PC-3 (cell line): ENCODE results near the gene NEU3.

Source experiments
- EZH2 ChIP-seq: fragments of 300-600 bp; sonication (generic); IDR thresholded peaks from one replicate; pipeline ENCODE4 v1.6.1; 2017; ENCODE audit warnings: antibody characterized with exemption, mild to moderate bottlenecking, low read length; ENCODE audit not compliant: unreplicated experiment
- TF ChIP-seq, protein P1 (sequence below): fragments of 300-600 bp; sonication (generic); conservative IDR thresholded peaks from 2 replicates; pipeline ENCODE4 v1.5.1; 2017; ENCODE audit warnings: antibody characterized with exemption, low read depth, mild to moderate bottlenecking, low read length

DNA sequence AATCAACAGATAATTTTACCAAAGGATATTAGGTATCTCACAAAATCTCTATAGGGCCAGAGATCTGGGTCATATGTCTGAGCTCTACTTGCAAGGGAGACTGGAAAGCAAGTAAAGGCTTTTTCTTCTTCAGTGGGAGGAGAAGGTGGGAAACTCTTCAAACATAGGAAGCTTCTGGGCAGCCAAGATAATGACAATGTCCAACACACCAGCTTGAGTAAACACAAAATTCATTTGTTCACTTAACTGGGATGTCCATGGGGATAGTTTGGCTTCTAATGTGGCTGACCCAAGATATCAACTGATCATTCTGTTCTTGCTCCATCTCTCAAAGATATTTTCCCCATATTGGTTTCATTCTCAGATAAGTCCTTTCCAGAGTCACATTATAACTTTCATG lies 70.6 kb downstream of the NEU3 start:
- TF ChIP-seq, protein P1, sequence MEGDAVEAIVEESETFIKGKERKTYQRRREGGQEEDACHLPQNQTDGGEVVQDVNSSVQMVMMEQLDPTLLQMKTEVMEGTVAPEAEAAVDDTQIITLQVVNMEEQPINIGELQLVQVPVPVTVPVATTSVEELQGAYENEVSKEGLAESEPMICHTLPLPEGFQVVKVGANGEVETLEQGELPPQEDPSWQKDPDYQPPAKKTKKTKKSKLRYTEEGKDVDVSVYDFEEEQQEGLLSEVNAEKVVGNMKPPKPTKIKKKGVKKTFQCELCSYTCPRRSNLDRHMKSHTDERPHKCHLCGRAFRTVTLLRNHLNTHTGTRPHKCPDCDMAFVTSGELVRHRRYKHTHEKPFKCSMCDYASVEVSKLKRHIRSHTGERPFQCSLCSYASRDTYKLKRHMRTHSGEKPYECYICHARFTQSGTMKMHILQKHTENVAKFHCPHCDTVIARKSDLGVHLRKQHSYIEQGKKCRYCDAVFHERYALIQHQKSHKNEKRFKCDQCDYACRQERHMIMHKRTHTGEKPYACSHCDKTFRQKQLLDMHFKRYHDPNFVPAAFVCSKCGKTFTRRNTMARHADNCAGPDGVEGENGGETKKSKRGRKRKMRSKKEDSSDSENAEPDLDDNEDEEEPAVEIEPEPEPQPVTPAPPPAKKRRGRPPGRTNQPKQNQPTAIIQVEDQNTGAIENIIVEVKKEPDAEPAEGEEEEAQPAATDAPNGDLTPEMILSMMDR, result no peak
- no peak for TF ChIP-seq EZH2
